ENCODE measurements around the gene ATRNL1. TPM values are rescaled to one million over a fixed set of nuclear protein-coding genes. Genes with fewer than 3 reads are reported as not detected.

ATRNL1 gene
- total RNA-seq, 4 donors from 2014 or later, result 0.34 to 0.98 (median 0.44) TPM; not detected in 1

- no peak for TF ChIP-seq CTCF (IDR thresholded peaks at IDR 0.05; ENCODE audit: low read depth)
Observed at GRCh38 chr10:115628616-115629015, 535.5 kb downstream of the ATRNL1 start.

- TF ChIP-seq CTCF (IDR thresholded peaks at IDR 0.05; ENCODE audit: low read depth), result no peak
Observed at GRCh38 chr10:115638246-115638645, 545.1 kb downstream of the ATRNL1 start.

GRCh38 chr10:115649217-115649616 lies 556.1 kb downstream of the ATRNL1 start:
- no peak for TF ChIP-seq CTCF (IDR thresholded peaks at IDR 0.05; ENCODE audit: low read depth)

- no peak for TF ChIP-seq CTCF (IDR thresholded peaks at IDR 0.05; ENCODE audit: low read depth)
Observed at GRCh38 chr10:115653473-115653872, 560.3 kb downstream of the ATRNL1 start.

GRCh38 chr10:115654961-115655360 lies 561.8 kb downstream of the ATRNL1 start:
- TF ChIP-seq CTCF (IDR thresholded peaks at IDR 0.05; ENCODE audit: low read depth), result no peak

GRCh38 chr10:115657161-115657860 lies 564.1 kb downstream of the ATRNL1 start:
- no peak for TF ChIP-seq CTCF (IDR thresholded peaks at IDR 0.05; ENCODE audit: low read depth)

GRCh38 chr10:115659616-115660015 lies 566.5 kb downstream of the ATRNL1 start:
- TF ChIP-seq CTCF (IDR thresholded peaks at IDR 0.05; ENCODE audit: low read depth), result no peak

All from subcutaneous adipose tissue (tissue), 4 donors.